GM21447 (cell line): ENCODE measurements around the gene NF2.

Experiments
- ATAC-seq: cut with Tn5 transposase; IDR thresholded peaks from one replicate; pipeline ENCODE4 v1.9.1; 2021; ENCODE audit not compliant: unreplicated experiment

NF2 gene

DNA sequence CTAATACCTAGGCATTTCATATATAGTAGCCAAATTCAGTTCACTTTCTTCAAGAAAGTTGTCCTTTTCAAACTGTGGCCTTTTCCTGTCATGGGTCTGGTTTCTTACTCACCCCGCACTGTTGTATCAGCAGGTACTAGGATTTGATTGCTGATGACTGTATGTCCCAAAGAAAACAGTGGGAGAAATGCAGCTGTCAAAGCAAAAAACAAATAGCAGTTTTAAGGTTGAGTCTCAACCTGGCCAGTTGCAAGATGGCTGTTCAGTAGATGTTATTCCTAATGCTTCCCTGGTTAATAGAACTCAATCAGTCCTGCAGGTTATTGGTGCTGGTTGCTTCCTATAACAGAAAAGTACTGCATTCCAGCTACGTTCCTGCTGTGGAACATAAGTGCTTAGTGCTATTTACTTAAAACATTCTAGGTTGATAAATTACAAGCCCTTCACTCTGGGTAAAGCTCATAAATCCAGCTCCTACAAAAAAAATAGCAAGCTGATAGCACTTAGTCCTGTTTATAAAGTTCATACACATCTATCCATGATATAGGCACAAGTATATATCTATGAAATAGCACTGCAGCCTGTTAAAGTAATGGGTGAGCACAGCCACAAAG lies 26.6 kb downstream of the NF2 start:
- no peak for ATAC-seq

DNA sequence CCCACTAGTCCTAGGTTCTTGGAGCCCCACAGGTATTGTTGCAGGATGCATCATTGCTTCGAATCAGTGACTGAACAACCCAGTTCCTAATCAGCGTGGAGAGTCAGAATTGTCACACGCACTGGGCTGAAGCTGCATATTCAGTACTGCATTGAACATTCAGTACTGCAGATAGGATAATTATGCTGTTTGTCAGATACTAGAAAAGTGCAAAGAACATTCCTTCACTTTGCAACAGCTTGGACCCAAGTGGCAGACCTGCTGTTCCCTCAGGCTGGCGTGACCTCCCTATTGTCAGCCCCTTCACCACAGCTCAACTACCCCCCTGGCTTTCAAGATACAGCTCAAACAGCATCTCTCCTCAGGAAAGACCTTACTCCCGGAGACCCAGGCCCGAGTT lies 27.6 kb downstream of the NF2 start:
- ATAC-seq: no peak

DNA sequence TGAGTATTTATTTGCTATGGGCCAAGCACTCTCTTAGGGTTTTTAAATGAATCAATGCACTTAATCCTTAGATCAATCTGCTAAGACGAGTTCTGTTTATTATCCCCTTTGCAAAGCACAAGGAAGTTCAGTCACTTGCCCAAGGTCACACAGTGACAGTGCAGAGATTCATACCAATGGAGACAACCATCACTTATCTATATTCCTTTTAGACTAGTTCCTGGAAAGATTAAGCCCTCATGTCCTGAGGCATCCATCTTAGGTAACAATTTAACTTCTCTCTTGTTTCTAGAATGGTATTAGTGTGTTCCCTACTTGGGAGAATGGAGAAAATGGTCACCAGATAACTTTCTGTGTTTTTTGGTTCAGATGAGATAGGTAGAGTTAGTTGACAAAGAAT lies 28.3 kb downstream of the NF2 start:
- no peak for ATAC-seq

DNA sequence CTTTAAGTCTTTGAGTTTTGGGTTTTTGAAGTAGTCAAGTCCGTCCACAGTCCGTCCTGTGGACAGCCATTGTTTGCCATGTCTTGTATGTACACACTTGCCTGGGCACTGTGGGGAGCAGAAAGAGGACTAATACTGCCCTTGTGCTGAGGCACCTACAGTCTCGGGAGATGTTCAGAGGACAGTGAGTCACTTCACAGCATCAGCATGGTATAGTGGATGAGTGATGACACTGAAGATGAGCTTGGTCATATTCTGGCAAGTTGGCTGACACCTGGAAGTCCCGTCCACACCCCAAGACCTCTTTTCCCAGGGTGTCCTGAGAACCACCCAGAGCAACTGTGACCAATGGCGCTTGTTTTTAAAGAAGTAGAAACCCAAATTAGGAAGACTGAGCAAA lies 29.2 kb downstream of the NF2 start:
- ATAC-seq: no peak

DNA sequence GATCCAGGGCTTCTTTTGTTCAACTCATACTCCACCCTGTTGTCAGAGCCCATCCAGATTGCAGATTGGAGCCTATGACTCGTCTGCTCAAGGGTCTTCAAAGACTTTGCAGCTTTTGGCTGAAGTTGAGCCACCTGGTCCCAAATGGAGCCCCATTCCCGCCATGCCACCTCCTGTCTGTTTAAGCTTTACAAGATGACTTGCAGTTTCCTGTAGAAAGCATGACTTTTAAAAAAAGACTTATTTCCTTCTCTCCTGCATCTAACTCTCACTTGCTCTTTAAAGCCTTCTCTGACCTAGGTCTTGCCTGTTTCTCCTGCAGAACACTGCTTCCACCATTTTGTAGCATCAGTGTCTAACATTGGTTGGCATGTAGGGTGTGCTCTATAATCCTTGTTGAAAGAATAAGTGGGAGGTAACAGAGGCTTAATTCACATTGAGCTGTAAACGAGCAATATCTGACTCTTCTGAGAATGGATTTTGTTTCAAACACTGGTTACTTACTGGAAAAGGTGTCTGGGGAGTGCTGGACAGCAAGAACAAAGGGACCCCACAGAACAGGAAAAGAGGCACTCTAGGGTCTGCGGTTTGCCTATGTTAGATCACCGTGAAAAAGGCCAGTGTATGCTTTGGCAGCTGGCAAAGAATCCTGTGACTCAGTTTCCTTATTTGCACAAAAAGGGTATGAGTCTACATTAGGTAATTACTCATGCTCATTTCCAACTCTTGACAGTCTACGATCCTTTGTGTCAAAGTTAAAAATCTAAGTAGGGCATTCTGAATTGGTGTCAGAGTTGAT lies 30.3 kb downstream of the NF2 start:
- ATAC-seq: no peak

DNA sequence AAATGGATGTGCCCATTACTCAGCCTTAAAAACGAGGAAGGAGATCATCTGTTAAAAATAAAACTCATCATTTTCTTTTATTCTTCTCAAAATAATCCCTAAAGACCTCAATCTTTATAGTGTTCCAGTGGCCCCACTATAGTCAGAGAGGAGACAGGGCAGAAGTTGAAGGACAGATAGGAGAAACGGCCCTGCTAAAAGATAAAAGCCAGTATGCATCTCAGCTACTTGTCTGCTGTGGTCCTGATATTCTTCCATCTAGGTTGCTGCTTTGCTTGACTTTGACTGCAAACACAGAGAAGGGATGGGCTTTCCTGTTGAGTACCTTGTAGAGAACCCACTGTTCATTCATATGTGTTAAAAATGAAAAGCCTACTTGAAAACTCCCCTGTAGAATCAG lies 31.4 kb downstream of the NF2 start:
- no peak for ATAC-seq

DNA sequence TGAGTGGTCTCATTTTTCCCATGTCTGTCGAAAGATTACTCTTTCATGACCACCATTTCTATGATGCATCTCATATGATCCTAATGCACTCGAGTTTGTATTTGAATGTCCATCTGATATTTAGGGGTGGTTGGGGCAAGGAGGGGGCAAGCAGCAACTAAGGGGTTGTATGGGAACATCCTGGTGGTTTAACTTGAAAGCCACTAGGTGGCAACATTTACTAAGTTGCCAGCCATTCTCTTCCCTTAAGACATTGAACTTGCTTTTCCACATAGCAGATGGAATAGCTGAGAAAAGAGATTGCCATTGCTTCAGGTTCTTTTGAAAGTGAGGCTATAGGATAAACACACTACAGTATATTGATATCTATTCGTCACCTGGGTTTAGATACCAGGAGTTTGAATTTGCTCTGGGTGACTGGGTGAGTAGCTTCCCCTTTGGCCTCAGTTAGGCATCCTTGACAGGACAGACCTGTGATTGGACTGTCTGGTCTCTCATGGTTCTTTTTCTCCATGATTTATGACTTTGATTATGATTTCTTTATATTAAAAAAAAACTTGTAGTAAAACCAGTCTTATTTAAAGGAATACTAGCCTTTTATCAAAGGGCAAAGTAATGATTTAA lies 32.4 kb downstream of the NF2 start:
- no peak for ATAC-seq

DNA sequence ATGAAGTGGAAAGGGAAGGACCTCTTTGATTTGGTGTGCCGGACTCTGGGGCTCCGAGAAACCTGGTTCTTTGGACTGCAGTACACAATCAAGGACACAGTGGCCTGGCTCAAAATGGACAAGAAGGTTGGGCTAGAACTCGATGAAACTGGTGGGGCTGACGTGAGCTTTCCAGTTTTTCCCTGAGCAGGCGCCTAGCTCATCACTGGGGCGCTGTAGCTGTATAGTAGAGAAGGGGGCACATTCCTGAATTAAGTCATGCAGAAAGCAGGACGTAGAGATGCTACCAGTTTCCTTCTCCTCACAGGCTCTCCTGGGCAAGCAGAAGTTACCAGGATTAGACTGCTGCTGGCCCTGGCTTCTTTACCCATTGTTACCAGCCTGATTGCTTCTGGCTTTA lies 33.3 kb downstream of the NF2 start:
- ATAC-seq: no peak

DNA sequence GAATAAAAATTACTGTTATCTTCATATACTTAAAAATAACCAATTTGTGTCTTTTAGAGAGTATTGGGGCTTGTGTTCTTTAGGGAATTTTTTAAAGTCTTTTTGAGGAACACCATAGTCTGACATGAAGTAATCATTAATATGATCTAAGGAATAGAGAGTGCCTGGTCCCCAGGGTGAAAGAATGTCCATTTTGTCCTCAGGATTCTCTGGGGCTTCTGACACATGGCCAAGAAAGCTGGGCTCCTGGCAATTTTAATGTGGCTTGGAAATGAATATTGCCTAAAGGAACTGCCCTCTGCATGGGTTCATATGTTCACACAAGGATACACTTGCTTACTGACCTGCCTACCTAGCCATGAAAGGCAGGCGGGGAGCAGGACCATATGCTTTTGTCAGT lies 33.7 kb downstream of the NF2 start:
- no peak for ATAC-seq

DNA sequence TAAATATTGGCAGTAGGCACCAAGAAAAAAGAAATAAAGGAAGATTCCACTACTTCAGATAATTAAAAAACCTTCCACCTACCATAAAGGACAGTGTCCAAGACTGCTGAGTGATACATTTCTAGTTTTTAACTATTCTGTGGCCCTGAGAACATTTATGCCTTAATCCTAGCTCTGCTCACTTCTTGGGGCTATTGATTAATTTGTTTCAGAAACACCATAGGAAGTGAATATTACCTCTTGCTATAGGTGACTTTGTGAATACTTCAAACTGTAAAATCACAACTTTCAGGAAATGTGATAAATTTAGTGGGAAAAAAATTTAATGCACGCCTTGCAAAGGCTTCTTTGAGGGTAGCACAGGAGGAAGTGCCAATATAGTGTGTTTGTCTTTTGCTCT lies 35.2 kb downstream of the NF2 start:
- ATAC-seq: no peak

DNA sequence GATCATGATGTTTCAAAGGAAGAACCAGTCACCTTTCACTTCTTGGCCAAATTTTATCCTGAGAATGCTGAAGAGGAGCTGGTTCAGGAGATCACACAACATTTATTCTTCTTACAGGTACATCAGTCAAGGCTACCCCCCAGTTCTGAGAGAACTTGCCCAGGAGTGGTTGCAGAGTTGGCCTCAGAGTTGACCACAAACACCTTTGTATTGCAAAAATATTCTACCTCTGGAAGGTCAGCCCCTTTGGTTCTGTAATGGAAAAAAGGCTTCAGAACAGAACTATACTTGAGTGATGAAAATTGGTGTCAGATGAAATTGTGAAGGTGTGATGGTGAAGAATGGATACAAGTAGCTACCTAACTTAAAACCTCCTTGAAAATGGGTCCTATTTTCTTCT lies 35.7 kb downstream of the NF2 start:
- no peak for ATAC-seq

DNA sequence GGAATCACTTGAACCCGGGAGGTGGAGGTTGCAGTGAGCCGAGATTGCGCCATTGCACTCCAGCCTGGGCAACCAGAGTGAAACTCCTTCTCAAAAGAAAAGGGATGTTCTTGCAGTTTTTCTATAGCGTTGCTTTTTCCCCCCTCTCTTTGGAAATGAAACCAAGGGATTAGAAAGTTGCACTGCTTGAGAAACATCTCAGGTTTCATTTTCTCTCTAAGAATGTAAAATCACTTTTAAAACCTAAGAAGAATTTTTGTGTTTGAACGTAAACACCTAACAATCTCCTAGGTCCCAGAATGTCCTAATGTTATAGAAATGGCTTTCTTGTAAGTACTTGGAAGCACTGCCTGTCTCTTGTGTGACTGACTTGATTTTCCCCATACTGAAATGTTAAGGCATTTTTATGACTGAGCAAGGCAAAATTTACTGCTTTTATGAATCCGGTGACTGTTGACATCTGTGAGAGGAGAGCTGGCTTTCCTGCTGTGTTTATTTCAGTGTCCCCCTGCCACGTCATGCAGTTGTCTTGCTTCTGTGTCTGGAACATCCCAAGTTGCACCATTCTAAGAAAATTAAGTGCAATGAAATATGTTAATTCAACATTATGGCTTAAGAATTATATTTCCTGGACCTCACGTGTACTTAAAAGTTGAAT lies 37.7 kb downstream of the NF2 start:
- no peak for ATAC-seq

DNA sequence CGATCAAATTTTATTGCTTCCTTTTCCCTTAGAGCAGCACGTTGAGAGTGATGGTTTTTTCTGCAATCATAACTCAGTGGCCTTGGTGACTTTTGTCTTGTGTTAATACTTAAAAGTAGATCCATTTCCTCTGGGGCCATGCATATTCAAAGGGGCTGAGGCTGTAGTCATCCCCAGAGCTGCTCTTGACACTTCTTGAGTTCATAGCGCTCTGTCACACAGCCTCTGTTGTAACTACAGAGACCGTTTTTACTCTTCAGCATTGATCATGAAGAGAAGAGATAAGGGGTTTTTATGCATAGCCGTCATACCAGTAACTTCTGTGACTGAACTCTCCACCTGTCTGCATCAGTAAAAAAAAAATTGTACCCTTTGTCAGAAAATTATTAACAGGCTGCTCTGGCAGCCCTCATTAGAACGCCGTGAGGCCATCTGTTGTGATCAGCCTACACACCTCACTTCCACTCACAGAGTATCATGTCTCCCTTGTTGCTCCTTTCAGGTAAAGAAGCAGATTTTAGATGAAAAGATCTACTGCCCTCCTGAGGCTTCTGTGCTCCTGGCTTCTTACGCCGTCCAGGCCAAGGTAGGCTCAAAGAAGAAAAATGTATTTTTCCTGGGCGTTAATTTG lies 38.4 kb downstream of the NF2 start:
- no peak for ATAC-seq

DNA sequence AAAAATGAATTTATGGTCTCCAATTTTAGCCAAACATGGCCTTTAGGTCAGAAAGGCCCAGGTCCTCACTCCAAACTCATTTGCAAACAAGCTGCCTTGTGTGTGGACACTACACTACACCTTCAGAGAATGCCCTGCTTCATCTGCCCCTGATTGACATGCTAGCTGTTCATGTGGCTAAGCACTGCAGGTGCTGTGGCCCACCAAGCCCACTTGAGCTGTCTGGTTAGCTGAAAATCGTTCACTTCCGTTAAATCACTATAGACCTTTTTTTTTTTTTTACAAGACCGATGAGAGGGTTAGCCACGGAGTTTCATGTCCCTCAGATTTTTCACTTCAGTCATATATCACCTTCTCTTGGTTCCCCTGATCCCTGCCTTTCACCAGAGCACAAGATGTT lies 39.3 kb downstream of the NF2 start:
- ATAC-seq: no peak

DNA sequence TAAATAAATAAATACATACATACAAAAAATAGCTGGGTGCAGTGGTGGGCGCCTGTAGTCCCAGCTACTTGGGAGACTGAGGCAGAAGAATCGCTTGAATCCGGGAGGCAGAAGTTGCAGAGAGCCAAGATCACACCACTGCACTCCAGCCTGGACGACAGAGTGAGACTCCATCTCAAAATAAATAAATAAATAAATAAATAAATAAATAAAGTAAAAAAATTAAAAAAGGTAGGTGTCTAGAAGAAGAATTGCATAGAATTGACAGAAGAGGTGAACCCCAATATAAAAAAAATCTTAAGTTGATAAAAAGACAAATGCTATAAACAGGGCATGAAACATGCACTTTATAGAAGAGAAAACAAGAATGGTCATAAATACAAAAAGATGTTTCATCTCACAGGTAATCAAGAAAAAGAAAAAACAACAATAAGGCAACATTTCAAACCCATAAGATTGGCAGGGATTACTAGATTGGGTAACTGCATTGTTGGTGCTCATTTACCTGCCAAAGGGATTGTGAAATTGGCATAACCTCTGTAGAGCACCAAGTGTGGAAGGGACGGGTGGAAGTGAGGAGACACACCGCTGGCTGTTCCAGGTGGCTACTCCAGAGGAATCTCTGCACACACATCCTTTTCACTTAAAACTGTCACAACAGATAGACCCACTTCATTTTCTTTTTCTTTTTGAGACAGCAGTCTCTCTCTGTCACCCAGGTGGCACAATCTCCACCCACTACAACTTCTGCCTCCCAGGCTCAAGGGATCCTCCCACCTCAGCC lies 44.7 kb downstream of the NF2 start:
- ATAC-seq: no peak

DNA sequence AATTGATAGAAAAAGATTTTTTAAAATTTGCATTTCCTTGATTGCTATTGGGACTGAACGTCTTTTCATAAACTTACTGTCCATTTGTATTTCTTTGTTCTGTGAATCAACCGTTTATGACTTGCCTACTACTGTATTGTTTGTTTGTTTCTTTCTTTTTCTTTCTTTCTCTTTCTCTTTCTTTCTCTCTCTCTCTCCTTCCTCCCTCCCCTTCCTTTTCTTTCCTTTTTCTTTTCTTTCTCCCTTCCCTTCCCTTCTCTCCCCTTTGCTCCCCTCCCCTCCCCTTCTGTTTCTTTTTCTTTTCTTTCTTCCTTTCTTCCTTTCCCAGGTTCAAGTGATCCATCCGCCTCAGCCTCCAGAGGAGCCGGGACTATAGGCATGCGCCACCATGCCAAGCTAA lies 46.9 kb downstream of the NF2 start:
- no peak for ATAC-seq

DNA sequence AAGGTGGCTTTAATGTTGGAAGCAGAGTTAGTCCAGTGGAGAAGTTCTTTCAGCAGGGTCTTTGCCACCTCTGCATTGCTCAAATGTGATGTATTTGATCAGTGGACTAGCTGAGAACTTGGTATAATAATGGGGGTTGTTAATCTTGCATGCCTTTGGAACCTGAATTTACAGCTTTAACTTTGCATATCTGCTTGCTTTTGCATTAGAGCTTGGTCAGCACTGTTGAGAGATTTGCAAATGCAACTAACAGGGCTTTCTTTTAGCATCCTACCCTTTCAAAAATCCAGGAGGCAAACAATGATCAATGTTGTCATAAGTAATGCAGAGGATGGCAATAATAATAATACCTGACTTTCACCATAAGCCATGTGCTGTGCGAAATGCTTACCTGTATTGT lies 48.2 kb downstream of the NF2 start:
- no peak for ATAC-seq

DNA sequence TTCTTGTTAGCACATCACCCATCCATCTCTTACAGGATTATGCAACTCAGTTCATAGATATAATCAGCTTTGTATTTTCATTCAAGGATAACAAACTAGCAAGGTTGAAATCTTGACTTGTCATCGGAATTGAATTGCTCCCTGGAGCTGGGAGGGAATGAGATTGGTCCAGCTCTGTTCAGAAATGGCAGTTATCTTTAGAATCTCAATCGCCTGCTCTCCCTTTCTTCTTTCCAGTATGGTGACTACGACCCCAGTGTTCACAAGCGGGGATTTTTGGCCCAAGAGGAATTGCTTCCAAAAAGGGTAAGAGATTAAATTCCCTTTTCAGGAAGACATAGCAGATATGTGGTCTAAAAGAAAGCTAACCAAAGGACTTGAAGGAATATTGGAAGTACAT lies 51.0 kb downstream of the NF2 start:
- ATAC-seq: no peak

DNA sequence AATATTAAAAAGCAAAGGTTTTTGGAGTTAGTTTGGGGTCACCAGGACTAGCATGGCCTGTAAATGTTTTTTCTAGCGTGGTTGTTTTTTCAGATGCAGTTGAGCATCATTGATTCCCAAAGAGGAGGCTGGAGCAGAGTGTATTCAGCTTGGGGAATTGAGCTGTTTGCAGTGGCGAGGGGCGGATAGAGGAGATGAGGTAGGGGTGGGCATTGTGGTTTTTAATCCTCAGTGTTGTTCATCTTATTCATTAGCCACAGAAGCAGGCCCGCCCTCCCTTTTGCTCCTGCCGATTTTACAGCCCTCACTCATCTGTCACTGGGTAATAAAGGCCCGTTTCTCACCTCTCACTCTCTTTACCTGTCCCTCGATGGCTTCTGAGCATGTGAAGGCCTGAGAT lies 51.4 kb downstream of the NF2 start:
- no peak for ATAC-seq

DNA sequence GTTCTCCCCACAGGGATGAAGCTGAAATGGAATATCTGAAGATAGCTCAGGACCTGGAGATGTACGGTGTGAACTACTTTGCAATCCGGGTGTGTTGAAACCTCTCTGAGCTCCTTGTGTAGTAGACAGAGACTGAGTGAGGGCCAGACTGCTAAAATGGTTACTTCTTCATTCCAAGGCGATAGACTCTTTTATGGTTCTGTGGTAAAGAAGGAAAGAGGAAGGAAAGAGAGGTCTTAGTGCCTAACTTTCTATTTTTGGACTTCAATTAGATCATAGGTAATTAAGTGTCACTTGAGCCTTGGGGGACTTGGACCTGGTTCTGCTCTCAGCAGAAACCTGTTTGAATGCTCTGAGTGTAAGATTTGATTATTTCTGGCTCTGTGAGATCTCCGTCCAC lies 54.7 kb downstream of the NF2 start:
- ATAC-seq: no peak

DNA sequence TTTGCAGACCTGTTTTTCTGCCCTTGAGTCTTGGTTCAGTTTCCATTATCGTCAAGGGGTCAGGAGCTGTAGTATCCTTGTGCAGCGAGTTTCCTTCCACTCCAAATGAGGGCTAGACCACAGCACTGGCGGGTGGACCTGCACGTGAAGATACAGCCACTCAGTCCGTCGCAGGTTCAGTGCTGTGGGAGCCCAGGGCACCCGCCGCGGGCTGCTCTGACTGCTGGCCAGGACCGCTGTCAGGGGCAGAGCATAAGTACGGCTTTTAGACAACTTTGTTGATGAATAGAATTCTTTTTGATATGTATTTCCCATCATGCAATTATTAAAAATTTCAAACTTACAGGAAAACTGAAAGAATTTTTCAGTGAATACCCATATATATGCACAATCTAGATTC lies 56.6 kb downstream of the NF2 start:
- ATAC-seq: no peak
